ENCODE data around the gene KDM4E. TPM values are rescaled to one million over a fixed set of nuclear protein-coding genes. Genes with fewer than 3 reads are reported as not detected.
"Not testable (repeated sequence)": the region's sequence is repeated elsewhere in the genome, so short reads cannot be mapped to it uniquely, and the experiment has no call there.

Gene KDM4E
- polyA plus RNA-seq (2012; ENCODE audit: missing spikeins) = not detected

- no peak for TF ChIP-seq TAF1 (IDR thresholded peaks at IDR 0.05; ENCODE audit: borderline replicate concordance, low read depth, low read length)
- no peak for TF ChIP-seq POLR2AphosphoS5 (IDR thresholded peaks at IDR 0.05; ENCODE audit: low read depth, low read length)
- no peak for TF ChIP-seq POLR2A (IDR thresholded peaks at IDR 0.05; ENCODE audit: low read depth, low read length)
- FAIRE-seq (no peak), DNase-seq (ENCODE audit: insufficient read length) (no peak)
These were observed at the start of gene KDM4E for GRCh38 chr11:95024958-95025357. Gene KDM4E (plus strand): TSS chr11:95025258. CDS start chr11:95025558, 300 bp downstream.

GRCh38 chr11:94975599-94975998, 49.5 kb upstream of the KDM4E start:
- TF ChIP-seq POLR2AphosphoS5 (IDR thresholded peaks at IDR 0.05; ENCODE audit: low read depth, low read length) = no peak
- TF ChIP-seq TAF1 (IDR thresholded peaks at IDR 0.05; ENCODE audit: borderline replicate concordance, low read depth, low read length) = no peak
- TF ChIP-seq POLR2A (IDR thresholded peaks at IDR 0.05; ENCODE audit: low read depth, low read length) = no peak
- DNase-seq (ENCODE audit: insufficient read length) = no peak
- no peak for FAIRE-seq

- FAIRE-seq = no peak
- DNase-seq (ENCODE audit: insufficient read length) = no peak
- no peak for TF ChIP-seq POLR2A (IDR thresholded peaks at IDR 0.05; ENCODE audit: low read depth, low read length)
- TF ChIP-seq TAF1 (IDR thresholded peaks at IDR 0.05; ENCODE audit: borderline replicate concordance, low read depth, low read length) = no peak
- TF ChIP-seq POLR2AphosphoS5 (IDR thresholded peaks at IDR 0.05; ENCODE audit: low read depth, low read length) = no peak
These were observed 37.7 kb upstream of the KDM4E start for GRCh38 chr11:94987378-94987777.

GRCh38 chr11:94988748-94989147, 36.3 kb upstream of the KDM4E start:
- FAIRE-seq (no peak), DNase-seq (ENCODE audit: insufficient read length) (no peak)
- no peak for TF ChIP-seq TAF1 (IDR thresholded peaks at IDR 0.05; ENCODE audit: borderline replicate concordance, low read depth, low read length)
- no peak for TF ChIP-seq POLR2A (IDR thresholded peaks at IDR 0.05; ENCODE audit: low read depth, low read length)
- TF ChIP-seq POLR2AphosphoS5 (IDR thresholded peaks at IDR 0.05; ENCODE audit: low read depth, low read length) = no peak

- no peak for DNase-seq (ENCODE audit: insufficient read length)
- FAIRE-seq = no peak
- TF ChIP-seq POLR2A (IDR thresholded peaks at IDR 0.05; ENCODE audit: low read depth, low read length) (no peak), TAF1 (IDR thresholded peaks at IDR 0.05; ENCODE audit: borderline replicate concordance, low read depth, low read length) (no peak), POLR2AphosphoS5 (IDR thresholded peaks at IDR 0.05; ENCODE audit: low read depth, low read length) (no peak)
These were observed 31.6 kb upstream of the KDM4E start for GRCh38 chr11:94993400-94993943.

GRCh38 chr11:94997437-94997836, 27.6 kb upstream of the KDM4E start:
- DNase-seq (ENCODE audit: insufficient read length) (no peak), FAIRE-seq (no peak)
- TF ChIP-seq POLR2A (IDR thresholded peaks at IDR 0.05; ENCODE audit: low read depth, low read length) = no peak
- no peak for TF ChIP-seq TAF1 (IDR thresholded peaks at IDR 0.05; ENCODE audit: borderline replicate concordance, low read depth, low read length)

- no peak for FAIRE-seq
- DNase-seq (ENCODE audit: insufficient read length) = no peak
- no peak for TF ChIP-seq TAF1 (IDR thresholded peaks at IDR 0.05; ENCODE audit: borderline replicate concordance, low read depth, low read length)
- no peak for TF ChIP-seq POLR2AphosphoS5 (IDR thresholded peaks at IDR 0.05; ENCODE audit: low read depth, low read length)
- TF ChIP-seq POLR2A (IDR thresholded peaks at IDR 0.05; ENCODE audit: low read depth, low read length) = no peak
These were observed 26.8 kb upstream of the KDM4E start for GRCh38 chr11:94998285-94998684.

GRCh38 chr11:95003716-95004115, 21.3 kb upstream of the KDM4E start:
- no peak for DNase-seq (ENCODE audit: insufficient read length)
- no peak for FAIRE-seq
- no peak for TF ChIP-seq POLR2A (IDR thresholded peaks at IDR 0.05; ENCODE audit: low read depth, low read length)
- TF ChIP-seq TAF1 (IDR thresholded peaks at IDR 0.05; ENCODE audit: borderline replicate concordance, low read depth, low read length) = no peak
- TF ChIP-seq POLR2AphosphoS5 (IDR thresholded peaks at IDR 0.05; ENCODE audit: low read depth, low read length) = no peak

- FAIRE-seq = no peak
- no peak for TF ChIP-seq TAF1 (IDR thresholded peaks at IDR 0.05; ENCODE audit: borderline replicate concordance, low read depth, low read length)
- no peak for DNase-seq (ENCODE audit: insufficient read length)
These were observed 19.4 kb upstream of the KDM4E start for GRCh38 chr11:95005642-95006041.

GRCh38 chr11:95011376-95011775, 13.7 kb upstream of the KDM4E start:
- TF ChIP-seq TAF1 (IDR thresholded peaks at IDR 0.05; ENCODE audit: borderline replicate concordance, low read depth, low read length) = no peak
- no peak for TF ChIP-seq POLR2AphosphoS5 (IDR thresholded peaks at IDR 0.05; ENCODE audit: low read depth, low read length)
- TF ChIP-seq POLR2A (IDR thresholded peaks at IDR 0.05; ENCODE audit: low read depth, low read length) = no peak
- FAIRE-seq (no peak), DNase-seq (ENCODE audit: insufficient read length) (no peak)

GRCh38 chr11:95014184-95014821, 10.8 kb upstream of the KDM4E start:
- TF ChIP-seq TAF1 (IDR thresholded peaks at IDR 0.05; ENCODE audit: borderline replicate concordance, low read depth, low read length) (no peak), POLR2AphosphoS5 (IDR thresholded peaks at IDR 0.05; ENCODE audit: low read depth, low read length) (no peak), POLR2A (IDR thresholded peaks at IDR 0.05; ENCODE audit: low read depth, low read length) (no peak)
- FAIRE-seq (no peak), DNase-seq (ENCODE audit: insufficient read length) (no peak)

- DNase-seq (ENCODE audit: insufficient read length) (no peak), FAIRE-seq (no peak)
- TF ChIP-seq POLR2A (IDR thresholded peaks at IDR 0.05; ENCODE audit: low read depth, low read length) = no peak
- no peak for TF ChIP-seq POLR2AphosphoS5 (IDR thresholded peaks at IDR 0.05; ENCODE audit: low read depth, low read length)
- no peak for TF ChIP-seq TAF1 (IDR thresholded peaks at IDR 0.05; ENCODE audit: borderline replicate concordance, low read depth, low read length)
These were observed 8.9 kb upstream of the KDM4E start for GRCh38 chr11:95016139-95016538.

- DNase-seq (ENCODE audit: insufficient read length); FAIRE-seq: not testable (repeated sequence)
These were observed 3.6 kb upstream of the KDM4E start for GRCh38 chr11:95021468-95021867.

GRCh38 chr11:95025594-95025993, 536 bp downstream of the KDM4E start:
- not testable (repeated sequence) for DNase-seq (ENCODE audit: insufficient read length); FAIRE-seq

Data from GM12892 (cell line).